HL-60 (cell line): ENCODE measurements around the gene PRSS48.

Experiments
- CTCF ChIP-seq: IDR thresholded peaks from one replicate; pipeline ENCODE4 v1.5.1; 2011; ENCODE audit warnings: low read length, control low read depth, inconsistent platforms; ENCODE audit not compliant: insufficient read depth
- GABPA ChIP-seq: IDR thresholded peaks from 2 replicates; pipeline ENCODE4 v1.6.1; 2012; ENCODE audit warnings: low read depth
- POLR2AphosphoS5 ChIP-seq: IDR thresholded peaks from 2 replicates; pipeline ENCODE4 v1.6.1; 2012; ENCODE audit warnings: low read depth
- REST ChIP-seq: IDR thresholded peaks from 2 replicates; pipeline ENCODE4 v1.6.1; 2012; ENCODE audit warnings: low read depth; ENCODE audit not compliant: insufficient replicate concordance

GRCh38 chr4:151257704-151258103 lies 19.3 kb upstream of the PRSS48 start:
- TF ChIP-seq REST (no peak), CTCF (no peak), POLR2AphosphoS5 (no peak), GABPA (no peak)
